ENCODE data around the gene CREBBP. TPM values are rescaled to one million over a fixed set of nuclear protein-coding genes. Genes with fewer than 3 reads are reported as not detected.

The CREBBP gene
- total RNA-seq, 1 donor from 2014 or later, result 151 TPM

- Mint-ChIP-seq H3K36me3 (peaks cover 11% of the 10 kb centered on the region), H3K27ac (peak overlapping the region; percentile 83), H3K27me3 (ENCODE audit: low read depth) (no peaks in the 10 kb centered on the region), H3K4me3 (no peak overlapping the region), H3K4me1 (peaks cover 31% of the 10 kb centered on the region), H3K9me3 (peaks cover 2% of the 10 kb centered on the region)
- no peak for DNase-seq (ENCODE audit: low spot score in 2 of 2, unreplicated experiment in 2 of 2)
- TF ChIP-seq CTCF (IDR thresholded peaks at IDR 0.05; ENCODE audit: unreplicated experiment), result no peak
These were observed 41.7 kb downstream of the CREBBP start for GRCh38 chr16:3838600-3839401.

GRCh38 chr16:3837851-3838586 is 42.5 kb downstream of the CREBBP start:
- no peak for DNase-seq (ENCODE audit: low spot score in 2 of 2, unreplicated experiment in 2 of 2)
- Mint-ChIP-seq H3K27me3 (ENCODE audit: low read depth) (no peaks in the 10 kb centered on the region), H3K4me1 (peaks cover 29% of the 10 kb centered on the region), H3K36me3 (peaks cover 19% of the 10 kb centered on the region), H3K9me3 (peaks cover 9% of the 10 kb centered on the region), H3K4me3 (no peak overlapping the region), H3K27ac (peak overlapping the region; percentile 83)
- TF ChIP-seq CTCF (IDR thresholded peaks at IDR 0.05; ENCODE audit: unreplicated experiment), result no peak

GRCh38 chr16:3836641-3837040 is 43.9 kb downstream of the CREBBP start:
- Mint-ChIP-seq H3K4me1 (peaks cover 21% of the 10 kb centered on the region), H3K4me3 (no peak overlapping the region), H3K9me3 (peaks cover 16% of the 10 kb centered on the region), H3K27me3 (ENCODE audit: low read depth) (no peaks in the 10 kb centered on the region), H3K36me3 (peaks cover 32% of the 10 kb centered on the region), H3K27ac (no peak overlapping the region)
- TF ChIP-seq CTCF (IDR thresholded peaks at IDR 0.05; ENCODE audit: unreplicated experiment), result no peak
- no peak for DNase-seq (ENCODE audit: low spot score in 2 of 2, unreplicated experiment in 2 of 2)

- Mint-ChIP-seq H3K27me3 (ENCODE audit: low read depth) (no peaks in the 10 kb centered on the region), H3K27ac (no peak overlapping the region), H3K4me3 (no peak overlapping the region), H3K9me3 (peaks cover 23% of the 10 kb centered on the region), H3K4me1 (peaks cover 21% of the 10 kb centered on the region), H3K36me3 (peaks cover 40% of the 10 kb centered on the region)
- no peak for DNase-seq (ENCODE audit: low spot score in 2 of 2, unreplicated experiment in 2 of 2)
- TF ChIP-seq CTCF (IDR thresholded peaks at IDR 0.05; ENCODE audit: unreplicated experiment), result no peak
These were observed 45.4 kb downstream of the CREBBP start for GRCh38 chr16:3835089-3835602.

- H3K36me3 Mint-ChIP-seq, result peaks cover 47% of the 10 kb centered on the region
- H3K9me3 Mint-ChIP-seq, result peaks cover 23% of the 10 kb centered on the region
- no peak for TF ChIP-seq CTCF (IDR thresholded peaks at IDR 0.05; ENCODE audit: unreplicated experiment)
- H3K27me3 Mint-ChIP-seq (ENCODE audit: low read depth), result no peaks in the 10 kb centered on the region
- no peak overlapping the region for H3K27ac Mint-ChIP-seq
- DNase-seq (ENCODE audit: low spot score in 2 of 2, unreplicated experiment in 2 of 2), result no peak
- H3K4me3 Mint-ChIP-seq, result no peak overlapping the region
- peaks cover 4% of the 10 kb centered on the region for H3K4me1 Mint-ChIP-seq
These were observed 47.8 kb downstream of the CREBBP start for GRCh38 chr16:3832668-3833067.

All from mesothelial cell of epicardium (in vitro differentiated cells).